K562 (cell line): ENCODE data around the gene MBD4.

Experiments used
- ARID3A ChIP-seq: IDR thresholded peaks from 2 replicates; pipeline ENCODE4 v1.6.1; 2012; ENCODE audit warnings: low read depth, low read length, improper control_type of control experiment, borderline replicate concordance
- BRD9 ChIP-seq: fragments of 450-650 bp; IDR thresholded peaks from 2 replicates; pipeline ENCODE4 v1.6.1; 2018; ENCODE audit warnings: low read depth; ENCODE audit not compliant: partially characterized antibody
- CTCF ChIP-seq, 3 experiments: IDR thresholded peaks in 2 of 3; conservative IDR thresholded peaks in 1 of 3; 2 replicates each; pipeline ENCODE4 v1.5.1; 2011 to 2012; ENCODE audit warnings: low read length in 3 of 3, mild to moderate bottlenecking in 3 of 3, control low read depth in 2 of 3, improper control_type of control experiment in 1 of 3, inconsistent platforms in 1 of 3, low read depth in 1 of 3, mixed read lengths in 1 of 3, moderate library complexity in 1 of 3; ENCODE audit not compliant: insufficient read depth in 2 of 3
- HMG20B ChIP-seq: fragments of 250-450 bp; sonication (Bioruptor Pico); IDR thresholded peaks from 2 replicates; pipeline ENCODE4 v1.5.0; 2021; ENCODE audit warnings: mild to moderate bottlenecking
- MAX ChIP-seq: sonication (generic); formaldehyde crosslinking; IDR thresholded peaks from 2 replicates; pipeline ENCODE4 v1.9.0; 2022; ENCODE audit warnings: mild to moderate bottlenecking, missing genetic modification reagents
- NBN ChIP-seq: fragments of 450-650 bp; IDR thresholded peaks from 2 replicates; pipeline ENCODE4 v1.6.1; 2016; ENCODE audit warnings: low read depth, mild to moderate bottlenecking
- RREB1 ChIP-seq: fragments of 250-450 bp; sonication (Bioruptor Pico); IDR thresholded peaks from 2 replicates; pipeline ENCODE4 v1.4.0; 2020
- SAP30 ChIP-seq: fragments of 200-600 bp; sonication (generic); IDR thresholded peaks from 2 replicates; pipeline ENCODE4 v1.6.1; 2012; ENCODE audit warnings: borderline replicate concordance, low read depth, mild to moderate bottlenecking, moderate library complexity, low read length, control low read depth, inconsistent platforms; ENCODE audit not compliant: insufficient read depth, poor library complexity, severe bottlenecking
- TRIM24 ChIP-seq, 2 experiments: fragments of 450-650 bp; IDR thresholded peaks; 2 replicates each; pipeline ENCODE4 v1.6.1; 2016
- ZBTB1 ChIP-seq: sonication (generic); formaldehyde crosslinking; IDR thresholded peaks from 2 replicates; pipeline ENCODE4 v1.8.1; 2023; ENCODE audit warnings: missing genetic modification reagents, low read depth, mild to moderate bottlenecking, borderline replicate concordance
- ZBTB11 ChIP-seq, 3 experiments: fragments of 200-800 bp in 1 of 3; fragments of 250-450 bp in 1 of 3; fragments of 450-650 bp in 1 of 3; sonication (Bioruptor Pico) in 1 of 3; sonication (Bioruptor generic) in 1 of 3; formaldehyde crosslinking in 1 of 3; IDR thresholded peaks; 2 replicates each; pipeline versions ENCODE4 v1.6.1 to v1.8.0; 2016 to 2022; ENCODE audit warnings: mild to moderate bottlenecking in 2 of 3, missing genetic modification characterization in 2 of 3, missing compliant biosample characterization in 1 of 3, moderate library complexity in 1 of 3
- ZC3H8 ChIP-seq: fragments of 450-650 bp; IDR thresholded peaks from 2 replicates; pipeline ENCODE4 v1.6.1; 2017
- ZNF217 ChIP-seq: sonication (generic); formaldehyde crosslinking; IDR thresholded peaks from 2 replicates; pipeline ENCODE4 v1.8.0; 2022; ENCODE audit warnings: mild to moderate bottlenecking, missing genetic modification reagents
- ZNF324 ChIP-seq: fragments of 250-450 bp; sonication (Bioruptor Pico); IDR thresholded peaks from 2 replicates; pipeline ENCODE4 v1.4.0; 2020; ENCODE audit warnings: mild to moderate bottlenecking

GRCh38 chr3:129476586-129476985 is 36.8 kb upstream of the MBD4 start:
- no peak for TF ChIP-seq MAX
- TF ChIP-seq HMG20B (CRISPR knock-in tag): no peak
- no peak for TF ChIP-seq CTCF (IDR thresholded peaks at IDR 0.05 in 2 of 3, conservative IDR thresholded peaks at IDR 0.05 in 1 of 3; ENCODE audit: insufficient read depth in 2 of 3, low read depth in 1 of 3, low read length in 3 of 3)
- TF ChIP-seq ZC3H8: no peak
- TF ChIP-seq NBN: no peak
- no peak for TF ChIP-seq RREB1 (CRISPR knock-in tag)
- TF ChIP-seq ZBTB11 (CRISPR knock-in tag; IDR thresholded peaks at IDR 0.05): no peak
- TF ChIP-seq BRD9: no peak
- TF ChIP-seq ZNF324 (CRISPR knock-in tag): no peak
- no peak for TF ChIP-seq TRIM24 (IDR thresholded peaks at IDR 0.05)
- TF ChIP-seq ZNF217 (CRISPR knock-in tag): no peak
- TF ChIP-seq ZBTB1: no peak
- TF ChIP-seq ARID3A: no peak
- TF ChIP-seq SAP30: no peak
